Kidney epithelial cell (primary cell): ENCODE data around the gene SORCS3. TPM values are rescaled to one million over a fixed set of nuclear protein-coding genes. Genes with fewer than 3 reads are reported as not detected.

Experiments used
- DNase-seq: peaks from one replicate; pipeline ENCODE4 v3.0.0-alpha.2; 2010; ENCODE audit warnings: low read depth
- H3K27me3 ChIP-seq: 2 replicates; pipeline ENCODE4 v1.6.0; 2011; ENCODE audit warnings: low read length; ENCODE audit not compliant: control insufficient read depth, insufficient read depth
- H3K36me3 ChIP-seq: 2 replicates; pipeline ENCODE4 v1.5.1; 2011; ENCODE audit warnings: low read length; ENCODE audit not compliant: control insufficient read depth, insufficient read depth
- H3K4me3 ChIP-seq: 2 replicates; pipeline ENCODE4 v1.5.1; 2011; ENCODE audit warnings: low read depth, mild to moderate bottlenecking, control low read depth, low read length
- total RNA-seq: library from RNA; depleted of rRNA; stranded (reverse); fragments of >200 nt; gene quantifications from 2 replicates; pipeline ENCODE4 v1.2.3, GENCODE V29; 2015
- TF ChIP-seq, protein P1 (sequence below): IDR thresholded peaks from 2 replicates; pipeline ENCODE4 v1.5.1; 2011; ENCODE audit warnings: mild to moderate bottlenecking, moderate library complexity, low read length, control low read depth, inconsistent platforms; ENCODE audit not compliant: insufficient read depth, poor library complexity, severe bottlenecking

SORCS3 gene
- total RNA-seq, 1 donor from 2014 or later = 0.96 TPM

GRCh38 chr10:105280895-105281294 is 639.8 kb downstream of the SORCS3 start:
- Histone ChIP-seq H3K27me3 (no peaks in the 10 kb centered on the region), H3K36me3 (no peaks in the 10 kb centered on the region), H3K4me3 (no peak overlapping the region)
- no peak for DNase-seq
- TF ChIP-seq, protein P1, sequence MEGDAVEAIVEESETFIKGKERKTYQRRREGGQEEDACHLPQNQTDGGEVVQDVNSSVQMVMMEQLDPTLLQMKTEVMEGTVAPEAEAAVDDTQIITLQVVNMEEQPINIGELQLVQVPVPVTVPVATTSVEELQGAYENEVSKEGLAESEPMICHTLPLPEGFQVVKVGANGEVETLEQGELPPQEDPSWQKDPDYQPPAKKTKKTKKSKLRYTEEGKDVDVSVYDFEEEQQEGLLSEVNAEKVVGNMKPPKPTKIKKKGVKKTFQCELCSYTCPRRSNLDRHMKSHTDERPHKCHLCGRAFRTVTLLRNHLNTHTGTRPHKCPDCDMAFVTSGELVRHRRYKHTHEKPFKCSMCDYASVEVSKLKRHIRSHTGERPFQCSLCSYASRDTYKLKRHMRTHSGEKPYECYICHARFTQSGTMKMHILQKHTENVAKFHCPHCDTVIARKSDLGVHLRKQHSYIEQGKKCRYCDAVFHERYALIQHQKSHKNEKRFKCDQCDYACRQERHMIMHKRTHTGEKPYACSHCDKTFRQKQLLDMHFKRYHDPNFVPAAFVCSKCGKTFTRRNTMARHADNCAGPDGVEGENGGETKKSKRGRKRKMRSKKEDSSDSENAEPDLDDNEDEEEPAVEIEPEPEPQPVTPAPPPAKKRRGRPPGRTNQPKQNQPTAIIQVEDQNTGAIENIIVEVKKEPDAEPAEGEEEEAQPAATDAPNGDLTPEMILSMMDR = no peak

DNA sequence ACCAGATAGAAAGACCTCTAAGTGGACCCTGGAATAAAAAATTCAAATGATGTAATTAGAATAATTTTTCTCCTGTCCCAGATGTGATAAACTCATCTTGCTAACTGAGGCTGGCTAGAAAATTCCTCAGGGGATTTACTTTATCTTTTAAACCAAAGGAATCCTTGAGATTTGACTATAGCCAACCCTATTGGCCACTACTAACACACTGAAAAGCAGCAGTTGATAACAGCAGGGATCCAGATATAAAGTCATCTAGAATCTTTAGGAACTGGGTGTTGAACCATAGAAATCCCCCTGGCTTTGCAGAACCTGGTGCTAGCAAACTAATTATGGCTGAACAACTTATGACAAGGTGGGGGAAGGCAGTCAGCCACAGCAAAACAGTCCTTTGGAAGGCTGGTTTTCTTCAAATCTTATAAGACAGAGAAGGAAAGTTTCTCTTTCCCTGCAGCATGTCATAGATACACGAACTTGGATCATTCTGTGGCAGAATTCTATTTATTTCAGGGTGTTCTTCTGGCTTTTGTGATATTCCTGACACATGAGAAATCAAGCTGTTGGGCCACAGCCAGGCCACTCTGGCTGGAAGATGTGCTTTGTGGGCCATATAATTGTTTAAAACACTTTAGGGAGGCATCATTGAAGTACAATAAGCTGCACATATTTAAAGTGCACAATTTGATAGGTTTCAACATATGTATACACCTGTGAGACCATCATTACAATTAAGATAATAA is 643.6 kb downstream of the SORCS3 start:
- Histone ChIP-seq H3K36me3 (no peaks in the 10 kb centered on the region), H3K4me3 (no peak overlapping the region), H3K27me3 (no peaks in the 10 kb centered on the region)
- TF ChIP-seq, protein P1 = no peak
- no peak for DNase-seq

GRCh38 chr10:105288026-105288425 is 646.9 kb downstream of the SORCS3 start:
- Histone ChIP-seq H3K36me3 (no peaks in the 10 kb centered on the region), H3K4me3 (no peak overlapping the region), H3K27me3 (no peaks in the 10 kb centered on the region)
- TF ChIP-seq, protein P1 = no peak
- DNase-seq = no peak

GRCh38 chr10:105288613-105289012 is 647.5 kb downstream of the SORCS3 start:
- DNase-seq = no peak
- Histone ChIP-seq H3K4me3 (no peak overlapping the region), H3K27me3 (no peaks in the 10 kb centered on the region), H3K36me3 (no peaks in the 10 kb centered on the region)
- TF ChIP-seq, protein P1 = no peak

DNA sequence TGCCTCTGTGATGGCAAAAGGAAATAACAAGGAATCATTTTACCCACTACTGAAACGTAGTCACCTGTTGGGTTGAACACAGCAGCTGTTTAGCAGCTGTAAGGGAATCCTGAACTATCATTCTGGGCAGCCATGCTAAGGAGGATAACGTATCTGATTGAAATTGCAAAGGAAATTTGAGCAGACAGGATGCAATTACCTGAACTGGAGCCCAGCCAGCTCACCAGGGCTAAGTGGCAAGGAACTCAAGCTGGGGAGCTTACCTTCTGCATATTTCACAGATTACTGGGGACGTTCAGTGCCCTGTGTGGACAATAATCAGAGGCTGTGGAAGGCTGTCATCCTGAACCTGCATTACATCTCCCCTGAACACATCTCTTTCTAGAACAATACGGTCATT is 650.5 kb downstream of the SORCS3 start:
- Histone ChIP-seq H3K36me3 (no peaks in the 10 kb centered on the region), H3K27me3 (no peaks in the 10 kb centered on the region), H3K4me3 (no peak overlapping the region)
- peak; percentile 1 for DNase-seq
- TF ChIP-seq, protein P1 = no peak

- no peak for DNase-seq
- TF ChIP-seq, protein P1 = no peak
- H3K36me3 ChIP-seq = no peaks in the 10 kb centered on the region
- H3K4me3 ChIP-seq = no peak overlapping the region
- no peaks in the 10 kb centered on the region for H3K27me3 ChIP-seq
These were observed 651.1 kb downstream of the SORCS3 start for GRCh38 chr10:105292236-105292635.
